ENCODE results near the gene CPNE5. TPM values are rescaled to one million over a fixed set of nuclear protein-coding genes. Genes with fewer than 3 reads are reported as not detected.

Gene CPNE5
- total RNA-seq, 1 donor from 2014 or later = 59.1 TPM

GRCh38 chr6:36858407-36858981 lies 19.2 kb upstream of the CPNE5 start:
- H3K4me1 Mint-ChIP-seq = no peaks in the 10 kb centered on the region
- intact Hi-C loops (cut with micrococcal nuclease) = no loop called here
- peaks cover 76% of the 10 kb centered on the region for H3K36me3 Mint-ChIP-seq (ENCODE audit: low read depth)
- POLR2A ChIA-PET = no interaction called here
- H3K27me3 Mint-ChIP-seq = no peaks in the 10 kb centered on the region
- no peak overlapping the region for H3K27ac Mint-ChIP-seq
- ATAC-seq (ENCODE audit: low read depth) = no peak
- no peak for DNase-seq
- TF ChIP-seq, protein P1, sequence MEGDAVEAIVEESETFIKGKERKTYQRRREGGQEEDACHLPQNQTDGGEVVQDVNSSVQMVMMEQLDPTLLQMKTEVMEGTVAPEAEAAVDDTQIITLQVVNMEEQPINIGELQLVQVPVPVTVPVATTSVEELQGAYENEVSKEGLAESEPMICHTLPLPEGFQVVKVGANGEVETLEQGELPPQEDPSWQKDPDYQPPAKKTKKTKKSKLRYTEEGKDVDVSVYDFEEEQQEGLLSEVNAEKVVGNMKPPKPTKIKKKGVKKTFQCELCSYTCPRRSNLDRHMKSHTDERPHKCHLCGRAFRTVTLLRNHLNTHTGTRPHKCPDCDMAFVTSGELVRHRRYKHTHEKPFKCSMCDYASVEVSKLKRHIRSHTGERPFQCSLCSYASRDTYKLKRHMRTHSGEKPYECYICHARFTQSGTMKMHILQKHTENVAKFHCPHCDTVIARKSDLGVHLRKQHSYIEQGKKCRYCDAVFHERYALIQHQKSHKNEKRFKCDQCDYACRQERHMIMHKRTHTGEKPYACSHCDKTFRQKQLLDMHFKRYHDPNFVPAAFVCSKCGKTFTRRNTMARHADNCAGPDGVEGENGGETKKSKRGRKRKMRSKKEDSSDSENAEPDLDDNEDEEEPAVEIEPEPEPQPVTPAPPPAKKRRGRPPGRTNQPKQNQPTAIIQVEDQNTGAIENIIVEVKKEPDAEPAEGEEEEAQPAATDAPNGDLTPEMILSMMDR (IDR thresholded peaks at IDR 0.05) = no peak
- CTCF ChIA-PET = interaction anchor here (0.6 kb wide), 1 partner anchor 243 kb away, joined by 3 read pairs; no protein-coding TSS in a partner anchor
- H3K4me3 Mint-ChIP-seq = no peak overlapping the region
- no peaks in the 10 kb centered on the region for H3K9me3 Mint-ChIP-seq

DNA sequence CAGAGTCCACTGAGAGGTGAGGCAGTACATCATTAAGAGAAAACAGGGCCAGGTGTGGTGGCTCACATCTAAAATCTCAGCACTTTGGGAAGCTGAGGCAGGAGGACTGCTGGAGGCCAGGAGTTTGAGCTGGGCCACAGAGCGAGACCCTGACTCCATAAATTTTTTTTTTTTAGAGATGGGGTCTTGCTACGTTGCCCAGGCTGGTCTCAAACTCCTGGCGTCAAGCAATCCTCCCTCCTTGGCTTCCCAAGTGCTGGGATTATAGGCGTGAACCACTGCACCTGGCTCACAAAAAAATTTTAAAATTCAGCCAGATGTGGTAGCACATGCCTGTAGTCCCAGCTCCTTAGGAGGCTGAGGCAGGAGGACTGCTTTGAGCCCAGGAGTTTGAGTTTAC lies 18.1 kb upstream of the CPNE5 start:
- Mint-ChIP-seq H3K4me3 (no peak overlapping the region), H3K27me3 (no peaks in the 10 kb centered on the region), H3K4me1 (no peaks in the 10 kb centered on the region), H3K27ac (no peak overlapping the region), H3K36me3 (ENCODE audit: low read depth) (peaks cover 76% of the 10 kb centered on the region), H3K9me3 (no peaks in the 10 kb centered on the region)
- CTCF ChIA-PET = no interaction called here
- intact Hi-C loops (cut with micrococcal nuclease) = no loop called here
- no peak for ATAC-seq (ENCODE audit: low read depth)
- DNase-seq = no peak
- POLR2A ChIA-PET = no interaction called here
- TF ChIP-seq, protein P1 (IDR thresholded peaks at IDR 0.05) = no peak

GRCh38 chr6:36856277-36856676 lies 17.0 kb upstream of the CPNE5 start:
- intact Hi-C loops (cut with micrococcal nuclease) = no loop called here
- TF ChIP-seq, protein P1 (IDR thresholded peaks at IDR 0.05) = no peak
- Mint-ChIP-seq H3K9me3 (no peaks in the 10 kb centered on the region), H3K27me3 (no peaks in the 10 kb centered on the region), H3K36me3 (ENCODE audit: low read depth) (peaks cover 78% of the 10 kb centered on the region), H3K27ac (no peak overlapping the region), H3K4me1 (no peaks in the 10 kb centered on the region), H3K4me3 (no peak overlapping the region)
- DNase-seq (no peak), ATAC-seq (ENCODE audit: low read depth) (no peak)
- POLR2A ChIA-PET = no interaction called here
- CTCF ChIA-PET = no interaction called here

DNA sequence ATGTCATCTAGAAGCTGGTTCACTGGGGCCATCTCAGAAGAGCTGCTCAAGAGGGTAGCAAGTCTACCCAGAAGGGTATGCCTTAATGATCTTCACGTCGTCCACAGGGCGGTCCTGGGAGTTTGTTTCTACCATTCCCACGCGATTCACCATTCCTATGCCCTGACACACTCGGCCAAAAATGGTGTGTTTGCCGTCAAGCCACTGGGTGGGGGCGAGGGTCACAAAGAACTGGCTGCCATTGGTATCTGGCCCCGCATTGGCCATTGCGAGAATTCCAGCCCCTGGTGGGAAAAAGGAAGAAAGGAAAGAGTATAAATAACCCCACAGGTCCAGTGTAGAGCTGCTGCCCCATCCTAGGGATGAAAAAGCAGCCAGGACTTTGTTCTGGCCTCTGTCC lies 16.5 kb upstream of the CPNE5 start:
- intact Hi-C loops (cut with micrococcal nuclease) = no loop called here
- CTCF ChIA-PET = no interaction called here
- no peak overlapping the region for H3K27ac Mint-ChIP-seq
- ATAC-seq (ENCODE audit: low read depth) (no peak), DNase-seq (no peak)
- POLR2A ChIA-PET = no interaction called here
- TF ChIP-seq, protein P1 (IDR thresholded peaks at IDR 0.05) = no peak
- H3K36me3 Mint-ChIP-seq (ENCODE audit: low read depth) = peaks cover 75% of the 10 kb centered on the region
- no peak overlapping the region for H3K4me3 Mint-ChIP-seq
- H3K9me3 Mint-ChIP-seq = no peaks in the 10 kb centered on the region
- H3K4me1 Mint-ChIP-seq = no peaks in the 10 kb centered on the region
- H3K27me3 Mint-ChIP-seq = peaks cover 2% of the 10 kb centered on the region

- H3K27me3 Mint-ChIP-seq = peaks cover 2% of the 10 kb centered on the region
- TF ChIP-seq, protein P1 (IDR thresholded peaks at IDR 0.05) = no peak
- POLR2A ChIA-PET = interaction anchor here (1.0 kb wide), 1 partner anchor 21 kb away, joined by 3 read pairs; the partner anchor contains the start of gene PPIL1
- H3K4me3 Mint-ChIP-seq = no peak overlapping the region
- CTCF ChIA-PET = interaction anchor here (0.6 to 1.4 kb wide), 4 partner anchors 12 to 175 kb away, joined by 3 to 4 read pairs (median 3); partner anchors contain the start of gene CDKN1A
- no peak overlapping the region for H3K27ac Mint-ChIP-seq
- ATAC-seq (ENCODE audit: low read depth) (no peak), DNase-seq (no peak)
- peaks cover 61% of the 10 kb centered on the region for H3K36me3 Mint-ChIP-seq (ENCODE audit: low read depth)
- peaks cover 6% of the 10 kb centered on the region for H3K4me1 Mint-ChIP-seq
- intact Hi-C loops (cut with micrococcal nuclease) = loop anchor here (5.0 kb wide), 1 partner anchor 71 kb away; no protein-coding TSS in a partner anchor
- H3K9me3 Mint-ChIP-seq = no peaks in the 10 kb centered on the region
Measured at GRCh38 chr6:36853325-36853724, 14.1 kb upstream of the CPNE5 start.

All from activated B cell treated with CpG ODN at 0.5 μM for 24 hours (primary cell).